ENCODE measurements around the gene CACNA2D3. TPM values are rescaled to one million over a fixed set of nuclear protein-coding genes. Genes with fewer than 3 reads are reported as not detected.

Gene CACNA2D3
- total RNA-seq, 2 donors from 2014 or later, result 0.97 TPM; not detected in 1

DNA sequence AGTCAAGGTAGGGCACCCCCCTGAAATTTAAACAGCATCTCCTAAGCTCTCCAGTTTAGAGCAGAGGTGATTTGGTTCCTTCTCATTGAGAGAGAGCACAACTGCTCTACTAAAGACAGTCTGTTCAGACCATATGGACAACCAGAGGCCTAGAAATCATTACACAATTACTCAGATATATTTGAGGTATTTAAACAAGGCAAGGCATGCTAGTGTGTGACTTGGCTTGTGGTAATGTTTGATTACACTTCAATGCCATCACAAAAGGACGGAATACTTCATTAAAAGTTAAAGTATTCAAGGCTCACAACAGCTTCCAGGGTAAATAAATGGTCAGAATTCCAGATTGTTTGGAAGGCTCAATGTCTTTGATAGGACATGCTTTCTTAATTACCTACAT lies 695.3 kb downstream of the CACNA2D3 start:
- 90 to 100% methylated on average over 1 of the region's 1 CpG for WGBS, 2 experiments (ENCODE audit: insufficient coverage in 1 of 2, insufficient read length in 1 of 2)

DNA sequence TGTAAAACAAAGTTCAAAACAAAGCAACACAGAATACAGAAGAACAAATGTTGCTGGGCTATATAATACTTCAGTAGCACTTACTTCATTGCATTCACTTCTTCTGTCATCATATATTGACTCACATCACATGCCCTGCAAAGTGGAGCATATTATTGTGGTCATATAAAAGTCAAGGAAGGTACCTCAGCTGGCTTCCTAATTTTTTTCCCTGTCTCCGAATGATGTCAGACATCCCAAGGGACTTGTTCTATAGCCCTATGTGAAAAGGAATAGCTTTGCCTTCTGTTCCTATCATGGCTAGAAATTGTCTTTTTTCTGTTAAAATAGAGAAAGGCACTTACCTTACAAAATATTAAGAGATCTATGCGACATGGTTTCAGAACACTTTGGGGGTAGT lies 696.1 kb downstream of the CACNA2D3 start:
- peaks cover 79% of the 10 kb centered on the region for H3K27me3 Mint-ChIP-seq (ENCODE audit: insufficient read depth)
- H3K36me3 Mint-ChIP-seq (ENCODE audit: low read depth), result no peaks in the 10 kb centered on the region
- H3K27ac Mint-ChIP-seq, result no peak overlapping the region
- H3K27me3 ChIP-seq (ENCODE audit: control insufficient read depth, insufficient read depth, low read length, poor library complexity, severe bottlenecking), result peaks cover 20% of the 10 kb centered on the region
- TF ChIP-seq, protein P1, sequence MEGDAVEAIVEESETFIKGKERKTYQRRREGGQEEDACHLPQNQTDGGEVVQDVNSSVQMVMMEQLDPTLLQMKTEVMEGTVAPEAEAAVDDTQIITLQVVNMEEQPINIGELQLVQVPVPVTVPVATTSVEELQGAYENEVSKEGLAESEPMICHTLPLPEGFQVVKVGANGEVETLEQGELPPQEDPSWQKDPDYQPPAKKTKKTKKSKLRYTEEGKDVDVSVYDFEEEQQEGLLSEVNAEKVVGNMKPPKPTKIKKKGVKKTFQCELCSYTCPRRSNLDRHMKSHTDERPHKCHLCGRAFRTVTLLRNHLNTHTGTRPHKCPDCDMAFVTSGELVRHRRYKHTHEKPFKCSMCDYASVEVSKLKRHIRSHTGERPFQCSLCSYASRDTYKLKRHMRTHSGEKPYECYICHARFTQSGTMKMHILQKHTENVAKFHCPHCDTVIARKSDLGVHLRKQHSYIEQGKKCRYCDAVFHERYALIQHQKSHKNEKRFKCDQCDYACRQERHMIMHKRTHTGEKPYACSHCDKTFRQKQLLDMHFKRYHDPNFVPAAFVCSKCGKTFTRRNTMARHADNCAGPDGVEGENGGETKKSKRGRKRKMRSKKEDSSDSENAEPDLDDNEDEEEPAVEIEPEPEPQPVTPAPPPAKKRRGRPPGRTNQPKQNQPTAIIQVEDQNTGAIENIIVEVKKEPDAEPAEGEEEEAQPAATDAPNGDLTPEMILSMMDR (conservative IDR thresholded peaks at IDR 0.05), result no peak
- peaks cover 13% of the 10 kb centered on the region for H3K4me1 Mint-ChIP-seq
- H3K36me3 ChIP-seq (ENCODE audit: control insufficient read depth, insufficient read depth, low read length), result no peaks in the 10 kb centered on the region
- no peak overlapping the region for H3K4me3 Mint-ChIP-seq
- no peaks in the 10 kb centered on the region for H3K9me3 Mint-ChIP-seq
- no peak overlapping the region for H3K27ac ChIP-seq (ENCODE audit: low read depth, low read length)
- 95% methylated on average over 2 of the region's 2 CpGs; no CpG with 5 or more reads in 1 of the 2 experiments for WGBS, 2 experiments (ENCODE audit: insufficient coverage in 1 of 2, insufficient read length in 1 of 2)
- H3K4me3 ChIP-seq (ENCODE audit: low read length), result no peak overlapping the region
- DNase-seq, result no peak
- H3K9ac ChIP-seq (ENCODE audit: extremely low read depth, low read length, poor library complexity, severe bottlenecking), result no peak overlapping the region
- no peaks in the 10 kb centered on the region for H3K9me3 ChIP-seq (ENCODE audit: control insufficient read depth, low read length)
- H3K4me1 ChIP-seq (ENCODE audit: control insufficient read depth, insufficient read depth, low read length), result peaks cover 5% of the 10 kb centered on the region

More for the DNA sequence above, 695.3 kb downstream of the CACNA2D3 start:
- Histone ChIP-seq H3K27me3 (ENCODE audit: control insufficient read depth, insufficient read depth, low read length, poor library complexity, severe bottlenecking) (peaks cover 20% of the 10 kb centered on the region), H3K9me3 (ENCODE audit: control insufficient read depth, low read length) (no peaks in the 10 kb centered on the region), H3K4me3 (ENCODE audit: low read length) (no peak overlapping the region), H3K4me1 (ENCODE audit: control insufficient read depth, insufficient read depth, low read length) (peaks cover 5% of the 10 kb centered on the region), H3K9ac (ENCODE audit: extremely low read depth, low read length, poor library complexity, severe bottlenecking) (no peak overlapping the region), H3K36me3 (ENCODE audit: control insufficient read depth, insufficient read depth, low read length) (no peaks in the 10 kb centered on the region), H3K27ac (ENCODE audit: low read depth, low read length) (no peak overlapping the region)
- no peak for DNase-seq
- no peaks in the 10 kb centered on the region for H3K36me3 Mint-ChIP-seq (ENCODE audit: low read depth)
- no peak overlapping the region for H3K4me3 Mint-ChIP-seq
- no peak overlapping the region for H3K27ac Mint-ChIP-seq
- H3K27me3 Mint-ChIP-seq (ENCODE audit: insufficient read depth), result peaks cover 73% of the 10 kb centered on the region
- TF ChIP-seq, protein P1 (conservative IDR thresholded peaks at IDR 0.05), result no peak
- peaks cover 13% of the 10 kb centered on the region for H3K4me1 Mint-ChIP-seq
- no peaks in the 10 kb centered on the region for H3K9me3 Mint-ChIP-seq

DNA sequence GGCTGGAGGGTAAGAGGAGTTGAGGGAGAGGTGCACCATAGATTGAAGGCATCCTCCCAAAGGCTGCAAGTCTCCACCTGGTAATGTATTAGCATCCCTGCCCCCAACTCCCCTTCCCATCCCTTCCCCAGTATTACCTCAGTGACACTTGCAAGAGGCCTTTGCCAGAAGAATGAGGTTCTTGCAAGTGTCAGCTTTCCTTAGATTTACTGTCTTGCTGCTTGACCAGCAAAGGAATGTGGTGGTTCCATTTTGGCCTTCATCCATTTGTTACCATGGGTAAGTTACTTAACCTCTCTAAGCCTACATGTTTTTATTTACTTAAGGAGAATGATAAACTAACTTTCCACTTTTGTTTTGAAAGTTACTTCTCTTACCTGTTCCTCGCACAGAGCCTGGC lies 696.6 kb downstream of the CACNA2D3 start:
- Histone ChIP-seq H3K4me1 (ENCODE audit: control insufficient read depth, insufficient read depth, low read length) (peaks cover 5% of the 10 kb centered on the region), H3K9me3 (ENCODE audit: control insufficient read depth, low read length) (no peaks in the 10 kb centered on the region), H3K9ac (ENCODE audit: extremely low read depth, low read length, poor library complexity, severe bottlenecking) (no peak overlapping the region), H3K27me3 (ENCODE audit: control insufficient read depth, insufficient read depth, low read length, poor library complexity, severe bottlenecking) (peaks cover 20% of the 10 kb centered on the region), H3K27ac (ENCODE audit: low read depth, low read length) (no peak overlapping the region), H3K4me3 (ENCODE audit: low read length) (no peak overlapping the region), H3K36me3 (ENCODE audit: control insufficient read depth, insufficient read depth, low read length) (no peaks in the 10 kb centered on the region)
- Mint-ChIP-seq H3K4me1 (peaks cover 13% of the 10 kb centered on the region), H3K36me3 (ENCODE audit: low read depth) (no peaks in the 10 kb centered on the region), H3K9me3 (no peaks in the 10 kb centered on the region), H3K4me3 (no peak overlapping the region), H3K27ac (no peak overlapping the region), H3K27me3 (ENCODE audit: insufficient read depth) (peaks cover 80% of the 10 kb centered on the region)
- no peak for DNase-seq
- TF ChIP-seq, protein P1 (conservative IDR thresholded peaks at IDR 0.05), result no peak
- WGBS, 2 experiments (ENCODE audit: insufficient coverage in 1 of 2, insufficient read length in 1 of 2), result 93 to 96% methylated on average over 1 of the region's 1 CpG

Data from endodermal cell (in vitro differentiated cells).